H1 (cell line): ENCODE results near the gene KCNAB2. TPM values are rescaled to one million over a fixed set of nuclear protein-coding genes. Genes with fewer than 3 reads are reported as not detected.

ENCODE experiments used
- CTCF ChIA-PET: fragments of 300-600 bp; sonication (Branson Sonifier 250); formaldehyde crosslinking; loops from one replicate; lab custom pipeline; 2021; ENCODE audit not compliant: partially characterized antibody; lab: Charles Lee
- POLR2A ChIA-PET: fragments of 300-600 bp; sonication (Branson Sonifier 250); formaldehyde crosslinking; loops from one replicate; lab custom pipeline; 2021; ENCODE audit warnings: inconsistent platforms; ENCODE audit not compliant: partially characterized antibody; lab: Charles Lee
- DNase-seq, 2 experiments: peaks; one replicate each; pipeline versions ENCODE4 v3.0.0 to v3.0.0-alpha.2; 2010 to 2022; ENCODE audit warnings: low spot score in 2 of 2, low read depth in 1 of 2, mixed read lengths in 1 of 2
- FAIRE-seq: peaks from 2 replicates; lab custom pipeline; 2011; peaks lifted over from hg19 to GRCh38; lab: Jason Lieb, UNC
- H2AFZ ChIP-seq: 2 replicates; pipeline ENCODE4 v1.8.1; 2012; ENCODE audit warnings: low read length, inconsistent platforms
- H2AK5ac ChIP-seq: 2 replicates; pipeline ENCODE4 v1.6.1; 2013; ENCODE audit warnings: low read depth, low read length
- H2BK120ac ChIP-seq: replicated peaks from 2 replicates; pipeline ENCODE3; 2013; ENCODE audit warnings: low read depth, low read length, inconsistent platforms
- H2BK12ac ChIP-seq: 2 replicates; pipeline ENCODE4 v1.6.1; 2013; ENCODE audit warnings: low read depth, low read length
- H2BK15ac ChIP-seq: 2 replicates; pipeline ENCODE4 v1.6.1; 2013; ENCODE audit warnings: low read length
- H2BK20ac ChIP-seq: 2 replicates; pipeline ENCODE4 v1.6.1; 2013; ENCODE audit warnings: low read length
- H2BK5ac ChIP-seq: 2 replicates; pipeline ENCODE4 v1.6.1; 2013; ENCODE audit warnings: low read depth, low read length
- H3K14ac ChIP-seq: 2 replicates; pipeline ENCODE4 v1.6.1; 2013; ENCODE audit warnings: inconsistent platforms; ENCODE audit not compliant: insufficient read length
- H3K18ac ChIP-seq: 2 replicates; pipeline ENCODE4 v1.6.1; 2013; ENCODE audit warnings: low read length; ENCODE audit errors: extremely low read depth
- H3K23ac ChIP-seq: 2 replicates; pipeline ENCODE4 v1.6.1; 2013; ENCODE audit warnings: inconsistent platforms; ENCODE audit not compliant: insufficient read length
- H3K23me2 ChIP-seq: 2 replicates; pipeline ENCODE4 v1.6.1; 2013; ENCODE audit warnings: low read depth, low read length
- H3K27ac ChIP-seq: 2 replicates; pipeline ENCODE4 v1.6.1; 2011; ENCODE audit warnings: low read depth, low read length, inconsistent platforms
- H3K27me3 ChIP-seq, 4 experiments: replicated peaks in 1 of 4; 1 replicate in 1 of 4; 2 replicates in 3 of 4; pipeline versions ENCODE4 v1.6.1 to v1.8.1; 2011 to 2013; ENCODE audit warnings: low read length in 3 of 4, mild to moderate bottlenecking in 3 of 4, inconsistent platforms in 2 of 4, mixed read lengths in 2 of 4, moderate library complexity in 1 of 4; ENCODE audit not compliant: control insufficient read depth in 3 of 4, insufficient read depth in 3 of 4; ENCODE audit errors: extremely low read depth in 1 of 4
- H3K36me3 ChIP-seq, 4 experiments: 2 replicates each; pipeline versions ENCODE4 v1.6.1 to v1.8.1; 2011 to 2013; ENCODE audit warnings: mild to moderate bottlenecking in 4 of 4, low read length in 3 of 4, moderate library complexity in 2 of 4, control low read depth in 1 of 4, inconsistent platforms in 1 of 4; ENCODE audit not compliant: insufficient read depth in 4 of 4, control insufficient read depth in 2 of 4
- H3K4ac ChIP-seq: replicated peaks from 2 replicates; pipeline ENCODE3; 2013; ENCODE audit warnings: low read length, low read depth, mixed read lengths, inconsistent platforms; ENCODE audit not compliant: insufficient read length
- H3K4me1 ChIP-seq, 4 experiments: replicated peaks in 1 of 4; 1 replicate in 1 of 4; 2 replicates in 3 of 4; pipeline versions ENCODE4 v1.6.1 to v1.8.1; 2011 to 2013; ENCODE audit warnings: low read length in 3 of 4, inconsistent platforms in 2 of 4, mixed read lengths in 1 of 4; ENCODE audit not compliant: insufficient read depth in 4 of 4, control insufficient read depth in 3 of 4
- H3K4me2 ChIP-seq, 2 experiments: 2 replicates each; pipeline versions ENCODE4 v1.6.1 to v1.8.1; 2011 to 2013; ENCODE audit warnings: low read depth in 2 of 2, low read length in 2 of 2, control low read depth in 1 of 2, inconsistent platforms in 1 of 2, mild to moderate bottlenecking in 1 of 2; ENCODE audit not compliant: insufficient read depth in 1 of 2
- H3K4me3 ChIP-seq, 4 experiments: fragments of 200-600, 300-600 bp in 1 of 4; sonication (generic), shearing (Covaris generic), sonication (Bioruptor Twin) in 1 of 4; 2 replicates each; pipeline versions ENCODE4 v1.5.1 to v1.8.1; 2011 to 2016; ENCODE audit warnings: low read length in 4 of 4, low read depth in 3 of 4, control low read depth in 2 of 4, inconsistent platforms in 2 of 4, mild to moderate bottlenecking in 2 of 4, mixed read lengths in 1 of 4, moderate library complexity in 1 of 4; ENCODE audit not compliant: insufficient read depth in 2 of 4; ENCODE audit errors: extremely low read depth in 1 of 4
- H3K56ac ChIP-seq: replicated peaks from 2 replicates; pipeline ENCODE3; 2013; ENCODE audit warnings: low read depth, mild to moderate bottlenecking, mixed read lengths, low read length, inconsistent platforms; ENCODE audit not compliant: insufficient read length
- H3K79me1 ChIP-seq: 2 replicates; pipeline ENCODE4 v1.6.1; 2013; ENCODE audit warnings: low read depth, low read length, control low read depth
- H3K79me2 ChIP-seq, 2 experiments: 2 replicates each; pipeline versions ENCODE4 v1.6.1 to v1.8.1; 2012 to 2013; ENCODE audit warnings: low read length in 2 of 2, mild to moderate bottlenecking in 2 of 2, inconsistent platforms in 1 of 2; ENCODE audit not compliant: insufficient read depth in 2 of 2, control insufficient read depth in 1 of 2
- H3K9ac ChIP-seq, 4 experiments: replicated peaks in 1 of 4; 1 replicate in 1 of 4; 2 replicates in 3 of 4; pipeline versions ENCODE4 v1.6.1 to v1.8.1; 2011 to 2013; ENCODE audit warnings: low read depth in 3 of 4, low read length in 3 of 4, control low read depth in 2 of 4, mild to moderate bottlenecking in 2 of 4, moderate library complexity in 2 of 4, inconsistent platforms in 1 of 4; ENCODE audit errors: extremely low read depth in 1 of 4
- H3K9me3 ChIP-seq, 2 experiments: 2 replicates each; pipeline versions ENCODE4 v1.6.1 to v1.8.1; 2012 to 2013; ENCODE audit warnings: mild to moderate bottlenecking in 2 of 2, moderate library complexity in 2 of 2, control low read depth in 1 of 2, inconsistent platforms in 1 of 2, low read depth in 1 of 2, low read length in 1 of 2, mixed read lengths in 1 of 2; ENCODE audit not compliant: insufficient read depth in 2 of 2
- H4K20me1 ChIP-seq, 2 experiments: replicated peaks in 1 of 2; 2 replicates each; pipeline versions ENCODE3 to v1.8.1; 2011 to 2013; ENCODE audit warnings: inconsistent platforms in 2 of 2, low read length in 2 of 2, mild to moderate bottlenecking in 1 of 2; ENCODE audit not compliant: insufficient read depth in 2 of 2, control insufficient read depth in 1 of 2
- H4K5ac ChIP-seq: 2 replicates; pipeline ENCODE4 v1.6.1; 2013; ENCODE audit warnings: low read length, low read depth, mixed read lengths, inconsistent platforms; ENCODE audit not compliant: insufficient read length
- H4K8ac ChIP-seq: 2 replicates; pipeline ENCODE4 v1.8.0; 2013; ENCODE audit warnings: mild to moderate bottlenecking, moderate library complexity, low read length, inconsistent platforms; ENCODE audit not compliant: insufficient read depth; ENCODE audit errors: extremely low read depth
- H4K91ac ChIP-seq: replicated peaks from 2 replicates; pipeline ENCODE3; 2013; ENCODE audit warnings: low read length, mixed read lengths, inconsistent platforms; ENCODE audit not compliant: insufficient read length
- CHD1 ChIP-seq: IDR thresholded peaks from 2 replicates; pipeline ENCODE4 v1.6.1; 2012; ENCODE audit warnings: low read depth, low read length, improper control_type of control experiment
- HDAC6 ChIP-seq: IDR thresholded peaks from one replicate; pipeline ENCODE4 v1.7.1; 2012; ENCODE audit warnings: low read depth, mild to moderate bottlenecking, inconsistent platforms, low read length, moderate library complexity
- MAFK ChIP-seq: IDR thresholded peaks from 2 replicates; pipeline ENCODE4 v1.6.1; 2012; ENCODE audit warnings: low read depth, mild to moderate bottlenecking, improper control_type of control experiment, low read length
- RAD21 ChIP-seq, 2 experiments: IDR thresholded peaks in 1 of 2; conservative IDR thresholded peaks in 1 of 2; 2 replicates each; pipeline ENCODE4 v1.6.1; 2011; ENCODE audit warnings: low read depth in 2 of 2, low read length in 2 of 2, improper control_type of control experiment in 1 of 2, inconsistent platforms in 1 of 2, mild to moderate bottlenecking in 1 of 2, moderate library complexity in 1 of 2
- SIN3A ChIP-seq, 2 experiments: IDR thresholded peaks in 1 of 2; conservative IDR thresholded peaks in 1 of 2; 2 replicates each; pipeline ENCODE4 v1.6.1; 2011 to 2012; ENCODE audit warnings: low read length in 2 of 2, improper control_type of control experiment in 1 of 2, low read depth in 1 of 2, mild to moderate bottlenecking in 1 of 2
- SRF ChIP-seq: IDR thresholded peaks from 2 replicates; pipeline ENCODE4 v1.6.1; 2011; ENCODE audit warnings: mild to moderate bottlenecking, low read depth, low read length, moderate library complexity
- WGBS, 2 experiments: shearing (Covaris generic) in 1 of 2; methylation state at CpG; one replicate each; pipeline versions ENCODE4 v1.1.6 to v1.1.7; 2013 to 2015; ENCODE audit warnings: low lambda C conversion rate in 2 of 2, mixed read lengths in 2 of 2, inconsistent platforms in 1 of 2, low coverage in 1 of 2, missing lambda C conversion rate in 1 of 2; ENCODE audit not compliant: insufficient replicate concordance in 2 of 2, insufficient coverage in 1 of 2, insufficient read length in 1 of 2; ENCODE audit errors: extremely low coverage in 1 of 2, missing lambda C conversion rate in 1 of 2; 5-methylcytosine and 5-hydroxymethylcytosine counted together
- polyA plus RNA-seq, 7 experiments: library from polyadenylated mRNA; depleted of rRNA in 3 of 7; stranded (reverse) in 5 of 7; unstranded in 2 of 7; fragments of >200 nt in 5 of 7; fragments of 200-250 nt in 2 of 7; gene quantifications; 1 replicate in 5 of 7; 2 replicates in 1 of 7; 4 replicates in 1 of 7; pipeline versions ENCODE4 v1.2.1 to v1.2.3, GENCODE V29; 2011 to 2013; ENCODE audit warnings: missing spikeins in 2 of 7, mixed read lengths in 2 of 7
- total RNA-seq: library from RNA; stranded (reverse); fragmentation: NEBNext Ultra II Directional; extraction: Animal tissue kit (Norgen Biotek cat#: 25700); gene quantifications from 2 replicates; pipeline ENCODE4 v1.2.1, GENCODE V29; 2021
- TF ChIP-seq, protein P1 (sequence below): IDR thresholded peaks from 2 replicates; pipeline ENCODE4 v1.6.1; 2012; ENCODE audit warnings: low read length, inconsistent platforms

KCNAB2 gene
- total and polyA plus RNA-seq, 2 of the 8 experiments (the other 6 are each of a cell fraction or from before 2014, with no cell fraction given), result 4.5 to 7.0 TPM

DNA sequence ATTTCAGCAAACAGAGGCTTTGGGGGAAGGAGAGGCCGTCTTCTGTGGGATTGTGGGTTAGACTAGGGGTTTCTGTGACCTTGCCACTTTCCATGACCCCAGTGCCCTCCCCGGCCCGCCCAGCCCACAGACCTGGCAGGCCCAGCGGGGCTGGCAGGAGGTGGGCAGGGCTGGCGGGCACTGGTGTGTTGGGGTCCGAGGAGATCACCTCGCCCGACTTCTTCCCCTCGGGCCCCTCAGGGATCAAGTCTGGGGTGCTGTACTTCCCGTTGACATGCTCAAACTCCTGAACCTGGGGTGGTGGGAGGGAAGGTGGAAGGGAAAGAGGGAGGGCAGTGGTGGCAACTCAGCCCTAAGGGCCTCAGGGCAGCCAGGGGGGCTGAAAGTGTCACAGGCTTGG lies 78.1 kb downstream of the KCNAB2 start:
- 88% methylated on average over 9 of the region's 10 CpGs; no CpG with 5 or more reads in 1 of the 2 experiments for WGBS, 2 experiments
- Histone ChIP-seq H3K14ac (no peak overlapping the region), H2BK20ac (no peak overlapping the region), H3K27me3 (peaks cover 0 to 12% (median 9%) of the 10 kb centered on the region in 4 experiments; a peak in 6 of 7 replicates), H2AFZ (no peak overlapping the region), H3K27ac (no peak overlapping the region), H4K20me1 (no peaks in the 10 kb centered on the region), H3K9me3 (no peaks in the 10 kb centered on the region), H2BK12ac (no peak overlapping the region), H2BK5ac (no peak overlapping the region), H4K91ac (no peak overlapping the region), H3K79me2 (no peaks in the 10 kb centered on the region), H3K4me2 (no peak overlapping the region), H3K4me1 (peaks cover 0 to 9% (median 4%) of the 10 kb centered on the region in 4 experiments; a peak in 4 of 7 replicates), H4K5ac (no peak overlapping the region), H3K23me2 (no peaks in the 10 kb centered on the region), H3K4ac (no peak overlapping the region), H3K36me3 (no peaks in the 10 kb centered on the region), H3K9ac (no peak overlapping the region), H2AK5ac (no peak overlapping the region), H3K79me1 (no peaks in the 10 kb centered on the region), H2BK15ac (no peak overlapping the region), H3K18ac (no peak overlapping the region), H3K23ac (no peak overlapping the region), H3K4me3 (no peak overlapping the region), H4K8ac (no peak overlapping the region), H3K56ac (no peak overlapping the region), H2BK120ac (no peak overlapping the region)
- ChIA-PET POLR2A (no interaction called here), CTCF (no interaction called here)
- no peak for DNase-seq
- TF ChIP-seq SRF (no peak), CHD1 (no peak), MAFK (no peak), RAD21 (IDR thresholded peaks at IDR 0.05 in 1 of 2, conservative IDR thresholded peaks at IDR 0.05 in 1 of 2; ENCODE audit: low read depth in 2 of 2, low read length in 2 of 2) (no peak), SIN3A (conservative IDR thresholded peaks at IDR 0.05 in 1 of 2, IDR thresholded peaks at IDR 0.05 in 1 of 2; ENCODE audit: low read depth in 1 of 2, low read length in 2 of 2) (no peak), HDAC6 (no peak)
- TF ChIP-seq, protein P1, sequence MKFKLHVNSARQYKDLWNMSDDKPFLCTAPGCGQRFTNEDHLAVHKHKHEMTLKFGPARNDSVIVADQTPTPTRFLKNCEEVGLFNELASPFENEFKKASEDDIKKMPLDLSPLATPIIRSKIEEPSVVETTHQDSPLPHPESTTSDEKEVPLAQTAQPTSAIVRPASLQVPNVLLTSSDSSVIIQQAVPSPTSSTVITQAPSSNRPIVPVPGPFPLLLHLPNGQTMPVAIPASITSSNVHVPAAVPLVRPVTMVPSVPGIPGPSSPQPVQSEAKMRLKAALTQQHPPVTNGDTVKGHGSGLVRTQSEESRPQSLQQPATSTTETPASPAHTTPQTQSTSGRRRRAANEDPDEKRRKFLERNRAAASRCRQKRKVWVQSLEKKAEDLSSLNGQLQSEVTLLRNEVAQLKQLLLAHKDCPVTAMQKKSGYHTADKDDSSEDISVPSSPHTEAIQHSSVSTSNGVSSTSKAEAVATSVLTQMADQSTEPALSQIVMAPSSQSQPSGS, result no peak
- no peak for FAIRE-seq
